ENCODE data around the gene CCDC121. TPM values are rescaled to one million over a fixed set of nuclear protein-coding genes. Genes with fewer than 3 reads are reported as not detected.

The CCDC121 gene
- total and polyA plus RNA-seq, 10 of the 15 experiments (the other 5 are each of a cell fraction or from before 2014, with no cell fraction given): 0.34 to 1.2 (median 0.63) TPM

GRCh38 chr2:27647289-27647688, 18.5 kb upstream of the CCDC121 start:
- ChIA-PET SMC1A (ENCODE audit: uncharacterized antibody, unreplicated experiment) (interaction anchor here (1.1 to 1.8 kb wide), 2 partner anchors 11 to 36 kb away, joined by 3 to 4 read pairs; no protein-coding TSS in a partner anchor), RAD21 (ENCODE audit: unreplicated experiment) (interaction anchor here (1.2 to 1.3 kb wide), 2 partner anchors 11 to 19 kb away, joined by 3 read pairs; no protein-coding TSS in a partner anchor), CTCF (interaction anchor here (0.9 to 2.4 kb wide), 2 partner anchors 35 to 57 kb away, joined by 3 to 14 read pairs; no protein-coding TSS in a partner anchor), POLR2A (no interaction called here)
- Histone ChIP-seq H3K4me3 (no peak overlapping the region), H3K4me2 (ENCODE audit: control insufficient read depth, insufficient read depth) (no peak overlapping the region), H3K27ac (ENCODE audit: control insufficient read depth, insufficient read depth) (no peak overlapping the region), H3K9ac (ENCODE audit: control insufficient read depth, insufficient read depth, low read length) (no peak overlapping the region), H3K27me3 (replicated peaks in 1 of 2; ENCODE audit: control insufficient read depth in 2 of 2, insufficient read depth in 2 of 2, low read length in 1 of 2) (no peaks in the 10 kb centered on the region), H2AFZ (ENCODE audit: control insufficient read depth, low read depth, low read length) (no peak overlapping the region), H3K36me3 (ENCODE audit: control insufficient read depth in 2 of 2, insufficient read depth in 2 of 2, low read length in 1 of 2) (peaks cover 2 to 29% of the 10 kb centered on the region in 2 experiments; a peak in 3 of 4 replicates), H4K20me1 (ENCODE audit: control insufficient read depth, insufficient read depth) (no peaks in the 10 kb centered on the region), H3K4me1 (ENCODE audit: control insufficient read depth, insufficient read depth, low read length) (no peaks in the 10 kb centered on the region), H3K79me2 (ENCODE audit: control insufficient read depth, insufficient read depth, low read length) (no peaks in the 10 kb centered on the region), H3K9me3 (replicated peaks; ENCODE audit: control insufficient read depth, insufficient read depth, low read length) (no peaks in the 10 kb centered on the region)
- ATAC-seq: no peak
- in situ Hi-C loops (cut with MboI) (no loop called here), intact Hi-C loops (cut with micrococcal nuclease; ENCODE audit: unreplicated experiment) (no loop called here)
- FAIRE-seq: no peak
- no TSS peak for BruUV-seq (replicated peaks)
- no peak for DNase-seq (ENCODE audit: low read depth, low spot score)
- TF ChIP-seq YBX1 (IDR thresholded peaks at IDR 0.05): no peak
- no peak for TF ChIP-seq SRF (IDR thresholded peaks at IDR 0.05; ENCODE audit: low read depth in 2 of 2, low read length in 2 of 2)
- TF ChIP-seq FOS (IDR thresholded peaks at IDR 0.05; ENCODE audit: borderline replicate concordance, extremely low read depth, insufficient read length): no peak
- TF ChIP-seq SMAD5 (IDR thresholded peaks at IDR 0.05; ENCODE audit: low read depth): no peak
- TF ChIP-seq RB1 (IDR thresholded peaks at IDR 0.05; ENCODE audit: borderline replicate concordance): no peak
- TF ChIP-seq ATF7 (IDR thresholded peaks at IDR 0.05; ENCODE audit: low read depth): no peak
- TF ChIP-seq E2F8 (IDR thresholded peaks at IDR 0.05; ENCODE audit: low read depth, partially characterized antibody): no peak
- no peak for TF ChIP-seq BACH1 (IDR thresholded peaks at IDR 0.05; ENCODE audit: borderline replicate concordance)
- TF ChIP-seq, protein P1, sequence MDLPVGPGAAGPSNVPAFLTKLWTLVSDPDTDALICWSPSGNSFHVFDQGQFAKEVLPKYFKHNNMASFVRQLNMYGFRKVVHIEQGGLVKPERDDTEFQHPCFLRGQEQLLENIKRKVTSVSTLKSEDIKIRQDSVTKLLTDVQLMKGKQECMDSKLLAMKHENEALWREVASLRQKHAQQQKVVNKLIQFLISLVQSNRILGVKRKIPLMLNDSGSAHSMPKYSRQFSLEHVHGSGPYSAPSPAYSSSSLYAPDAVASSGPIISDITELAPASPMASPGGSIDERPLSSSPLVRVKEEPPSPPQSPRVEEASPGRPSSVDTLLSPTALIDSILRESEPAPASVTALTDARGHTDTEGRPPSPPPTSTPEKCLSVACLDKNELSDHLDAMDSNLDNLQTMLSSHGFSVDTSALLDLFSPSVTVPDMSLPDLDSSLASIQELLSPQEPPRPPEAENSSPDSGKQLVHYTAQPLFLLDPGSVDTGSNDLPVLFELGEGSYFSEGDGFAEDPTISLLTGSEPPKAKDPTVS (IDR thresholded peaks at IDR 0.05; ENCODE audit: low read depth, low read length): no peak
- no peak for TF ChIP-seq ETV6 (conservative IDR thresholded peaks at IDR 0.05 in 1 of 2, IDR thresholded peaks at IDR 0.05 in 1 of 2; ENCODE audit: borderline replicate concordance in 1 of 2, low read depth in 1 of 2)
- TF ChIP-seq E4F1 (IDR thresholded peaks at IDR 0.05; ENCODE audit: borderline replicate concordance, partially characterized antibody): no peak
- TF ChIP-seq NR2C1 (IDR thresholded peaks at IDR 0.05): no peak
- no peak for TF ChIP-seq STAT1 (conservative IDR thresholded peaks at IDR 0.05)
- TF ChIP-seq CHD1 (IDR thresholded peaks at IDR 0.05; ENCODE audit: low read depth, low read length): no peak
- no peak for TF ChIP-seq SREBF2 (IDR thresholded peaks at IDR 0.05; ENCODE audit: low read length)

All from GM12878 (cell line).